GM21390 (cell line): Measurements from ENCODE around the gene PPIB.

Experiments used
- ATAC-seq: cut with Tn5 transposase; IDR thresholded peaks from one replicate; pipeline ENCODE4 v1.9.1; 2021; ENCODE audit not compliant: unreplicated experiment

The PPIB gene

GRCh38 chr15:64158363-64159134 is 4.3 kb downstream of the PPIB start:
- ATAC-seq, result no peak

- no peak for ATAC-seq
Observed at GRCh38 chr15:64157599-64158125, 5.2 kb downstream of the PPIB start.

- no peak for ATAC-seq
Observed at GRCh38 chr15:64156652-64157331, 6.0 kb downstream of the PPIB start.

- no peak for ATAC-seq
Observed at GRCh38 chr15:64155802-64156651, 6.8 kb downstream of the PPIB start.

- ATAC-seq, result peak; percentile 51
Observed at GRCh38 chr15:64153480-64154367, 9.1 kb downstream of the PPIB start.

GRCh38 chr15:64152507-64153387 is 10.1 kb downstream of the PPIB start:
- ATAC-seq, result no peak

- ATAC-seq, result peak; percentile 9
Observed at GRCh38 chr15:64151727-64152506, 10.9 kb downstream of the PPIB start, which contains the start of gene SNX22. Gene SNX22 (plus strand): TSS chr15:64151731. CDS start chr15:64151776, 45 bp downstream.

- ATAC-seq, result no peak
Observed at GRCh38 chr15:64149893-64150578, 12.8 kb downstream of the PPIB start.

GRCh38 chr15:64149424-64149823 is 13.4 kb downstream of the PPIB start:
- no peak for ATAC-seq

GRCh38 chr15:64148581-64148980 is 14.2 kb downstream of the PPIB start:
- no peak for ATAC-seq

- ATAC-seq, result no peak
Observed at GRCh38 chr15:64148168-64148567, 14.7 kb downstream of the PPIB start.

- ATAC-seq, result no peak
Observed at GRCh38 chr15:64146885-64147681, 15.7 kb downstream of the PPIB start.

GRCh38 chr15:64146520-64146884 is 16.3 kb downstream of the PPIB start:
- ATAC-seq, result no peak

GRCh38 chr15:64146041-64146440 is 16.8 kb downstream of the PPIB start:
- ATAC-seq, result no peak

GRCh38 chr15:64144565-64145281 is 18.1 kb downstream of the PPIB start:
- ATAC-seq, result peak; percentile 76

GRCh38 chr15:64144192-64144564 is 18.6 kb downstream of the PPIB start:
- ATAC-seq, result no peak

GRCh38 chr15:64143276-64143675 is 19.5 kb downstream of the PPIB start:
- no peak for ATAC-seq
